IMR-90 (cell line): ENCODE measurements around the gene THAP12.

ENCODE experiments used
- SMC3 ChIP-seq: fragments of 150-350 bp; IDR thresholded peaks from 2 replicates; pipeline ENCODE4 v1.6.1; 2016; ENCODE audit warnings: low read depth, mild to moderate bottlenecking, antibody characterized with exemption, low read length, moderate library complexity
- TF ChIP-seq, protein P1 (sequence below): conservative IDR thresholded peaks from 2 replicates; pipeline ENCODE4 v1.5.1; 2012; ENCODE audit warnings: mild to moderate bottlenecking, low read depth, low read length, improper control_type of control experiment
- TF ChIP-seq, protein P2 (sequence below): fragments of 150-350 bp; IDR thresholded peaks from 2 replicates; pipeline ENCODE4 v1.6.1; 2016; ENCODE audit warnings: low read depth, mild to moderate bottlenecking, low read length, moderate library complexity, borderline replicate concordance

DNA sequence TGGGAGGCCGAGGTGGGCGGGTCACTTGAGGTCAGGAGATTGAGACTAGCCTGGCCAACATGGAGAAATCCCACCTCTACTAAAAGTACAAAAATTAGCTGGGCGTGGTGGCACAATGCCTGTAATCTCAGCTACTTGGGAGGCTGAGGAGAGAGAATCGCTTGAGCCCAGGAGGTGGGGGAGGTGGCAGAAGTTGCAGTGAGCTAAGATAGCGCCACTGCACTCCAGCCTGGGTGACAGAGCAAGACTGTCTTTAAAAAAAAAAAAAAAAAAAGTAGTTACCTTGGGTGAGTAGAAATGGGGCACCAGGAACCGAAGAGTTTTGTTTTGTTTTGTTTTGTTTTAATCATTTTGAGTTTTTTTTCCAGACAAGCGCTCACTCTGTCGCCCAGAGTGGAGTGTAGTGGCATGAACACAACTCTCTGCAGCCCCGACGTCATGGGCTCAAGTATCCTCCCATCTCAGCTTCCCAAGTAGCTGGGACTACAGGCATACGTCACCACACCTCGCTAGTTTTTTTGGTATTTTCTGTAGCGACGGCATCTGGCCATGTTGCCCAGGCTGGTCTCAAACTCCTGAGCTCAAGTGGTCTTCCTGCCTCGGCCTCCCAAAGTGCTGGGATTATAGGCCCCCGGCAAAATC is 15.8 kb downstream of the THAP12 start:
- TF ChIP-seq, protein P1, sequence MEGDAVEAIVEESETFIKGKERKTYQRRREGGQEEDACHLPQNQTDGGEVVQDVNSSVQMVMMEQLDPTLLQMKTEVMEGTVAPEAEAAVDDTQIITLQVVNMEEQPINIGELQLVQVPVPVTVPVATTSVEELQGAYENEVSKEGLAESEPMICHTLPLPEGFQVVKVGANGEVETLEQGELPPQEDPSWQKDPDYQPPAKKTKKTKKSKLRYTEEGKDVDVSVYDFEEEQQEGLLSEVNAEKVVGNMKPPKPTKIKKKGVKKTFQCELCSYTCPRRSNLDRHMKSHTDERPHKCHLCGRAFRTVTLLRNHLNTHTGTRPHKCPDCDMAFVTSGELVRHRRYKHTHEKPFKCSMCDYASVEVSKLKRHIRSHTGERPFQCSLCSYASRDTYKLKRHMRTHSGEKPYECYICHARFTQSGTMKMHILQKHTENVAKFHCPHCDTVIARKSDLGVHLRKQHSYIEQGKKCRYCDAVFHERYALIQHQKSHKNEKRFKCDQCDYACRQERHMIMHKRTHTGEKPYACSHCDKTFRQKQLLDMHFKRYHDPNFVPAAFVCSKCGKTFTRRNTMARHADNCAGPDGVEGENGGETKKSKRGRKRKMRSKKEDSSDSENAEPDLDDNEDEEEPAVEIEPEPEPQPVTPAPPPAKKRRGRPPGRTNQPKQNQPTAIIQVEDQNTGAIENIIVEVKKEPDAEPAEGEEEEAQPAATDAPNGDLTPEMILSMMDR = no peak
- TF ChIP-seq, protein P2, sequence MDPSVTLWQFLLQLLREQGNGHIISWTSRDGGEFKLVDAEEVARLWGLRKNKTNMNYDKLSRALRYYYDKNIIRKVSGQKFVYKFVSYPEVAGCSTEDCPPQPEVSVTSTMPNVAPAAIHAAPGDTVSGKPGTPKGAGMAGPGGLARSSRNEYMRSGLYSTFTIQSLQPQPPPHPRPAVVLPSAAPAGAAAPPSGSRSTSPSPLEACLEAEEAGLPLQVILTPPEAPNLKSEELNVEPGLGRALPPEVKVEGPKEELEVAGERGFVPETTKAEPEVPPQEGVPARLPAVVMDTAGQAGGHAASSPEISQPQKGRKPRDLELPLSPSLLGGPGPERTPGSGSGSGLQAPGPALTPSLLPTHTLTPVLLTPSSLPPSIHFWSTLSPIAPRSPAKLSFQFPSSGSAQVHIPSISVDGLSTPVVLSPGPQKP = no peak
- TF ChIP-seq SMC3 = no peak
